GM21526 (cell line): Measurements from ENCODE around the gene THRA.
A peak's percentile ranks its signal among the peaks of the same experiment; 100 is the strongest.

Experiments
- ATAC-seq: cut with Tn5 transposase; IDR thresholded peaks from one replicate; pipeline ENCODE4 v1.9.1; 2021; ENCODE audit warnings: moderate library complexity; ENCODE audit not compliant: unreplicated experiment, low FRiP score

THRA gene

DNA sequence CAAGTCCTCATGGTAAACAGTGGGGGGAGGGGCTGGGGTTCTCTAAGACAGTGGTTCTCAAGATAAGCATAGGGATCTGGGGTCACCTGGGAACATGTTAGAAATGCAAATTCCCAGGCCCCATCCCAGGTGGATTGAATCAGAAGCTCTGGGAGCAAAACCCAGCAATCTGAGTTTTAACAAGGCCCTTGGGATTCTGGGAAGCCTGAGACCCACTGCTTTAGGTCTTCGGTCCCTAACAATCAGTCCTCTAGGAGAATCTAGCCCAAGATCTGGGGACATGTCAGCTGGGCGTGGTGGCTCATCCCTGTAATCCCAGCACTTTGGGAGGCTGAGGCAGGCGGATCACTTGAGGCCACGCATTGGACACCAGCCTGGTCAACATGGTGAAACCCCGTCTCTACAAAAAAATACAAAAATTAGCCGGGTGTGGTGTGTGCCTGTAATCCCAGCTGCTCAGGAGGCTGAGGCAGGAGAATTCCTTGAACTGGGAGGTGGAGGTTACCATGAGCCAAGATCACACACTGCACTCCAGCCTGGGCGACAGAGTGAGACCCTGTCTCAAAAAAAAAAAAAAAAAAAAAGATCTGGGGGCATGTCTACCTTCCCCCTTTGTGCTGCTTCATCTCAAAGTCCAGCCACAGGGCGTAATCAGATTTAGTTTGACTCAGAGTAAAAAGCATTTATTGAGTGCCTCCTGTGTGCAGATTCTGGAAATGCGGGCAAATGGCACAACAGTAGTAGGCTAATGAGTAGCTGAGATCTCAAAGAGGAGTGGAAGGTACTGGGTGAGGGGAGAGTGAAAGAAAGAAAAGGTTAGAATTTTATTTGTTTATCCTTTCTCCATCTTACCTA lies 46.4 kb downstream of the THRA start:
- ATAC-seq = no peak

DNA sequence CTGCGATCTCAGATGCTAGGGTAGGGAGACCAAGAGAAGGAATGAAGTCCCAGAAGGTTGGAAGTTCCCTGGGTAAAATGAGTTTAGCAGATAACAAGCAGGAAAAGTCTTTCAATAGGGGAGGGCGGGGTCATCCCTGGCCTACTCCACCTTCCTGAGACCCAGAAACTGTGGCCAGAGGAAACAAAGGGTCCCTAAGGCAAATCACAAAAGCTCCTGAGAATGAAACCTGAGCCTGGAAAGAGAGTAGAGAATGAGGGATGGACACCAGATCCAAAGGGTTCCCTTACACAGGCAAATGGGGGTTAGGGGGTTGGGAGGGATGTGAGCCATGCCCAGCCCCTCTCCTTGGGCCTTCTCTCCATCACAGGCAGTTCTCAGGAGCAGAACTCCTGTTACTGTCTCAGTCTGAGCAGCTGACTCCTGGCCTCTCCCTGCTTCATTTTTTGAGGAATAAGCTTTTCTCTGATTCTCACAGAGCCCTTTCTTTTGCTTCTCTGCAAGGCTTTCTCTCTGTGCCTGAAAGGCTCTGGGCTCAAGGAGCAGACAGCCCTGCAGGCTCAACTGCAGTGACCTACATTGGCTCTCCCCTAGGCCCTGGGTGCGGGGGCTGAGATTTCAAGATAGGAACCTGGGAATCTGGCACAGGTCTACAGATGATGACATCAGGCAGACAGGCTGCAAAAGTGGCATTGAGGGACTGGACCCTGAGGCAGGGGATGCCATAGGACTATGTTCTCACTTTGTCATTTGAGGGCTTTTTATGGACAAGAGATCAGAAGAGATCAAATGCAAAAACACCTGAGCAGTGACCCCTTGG lies 47.5 kb downstream of the THRA start:
- no peak for ATAC-seq

DNA sequence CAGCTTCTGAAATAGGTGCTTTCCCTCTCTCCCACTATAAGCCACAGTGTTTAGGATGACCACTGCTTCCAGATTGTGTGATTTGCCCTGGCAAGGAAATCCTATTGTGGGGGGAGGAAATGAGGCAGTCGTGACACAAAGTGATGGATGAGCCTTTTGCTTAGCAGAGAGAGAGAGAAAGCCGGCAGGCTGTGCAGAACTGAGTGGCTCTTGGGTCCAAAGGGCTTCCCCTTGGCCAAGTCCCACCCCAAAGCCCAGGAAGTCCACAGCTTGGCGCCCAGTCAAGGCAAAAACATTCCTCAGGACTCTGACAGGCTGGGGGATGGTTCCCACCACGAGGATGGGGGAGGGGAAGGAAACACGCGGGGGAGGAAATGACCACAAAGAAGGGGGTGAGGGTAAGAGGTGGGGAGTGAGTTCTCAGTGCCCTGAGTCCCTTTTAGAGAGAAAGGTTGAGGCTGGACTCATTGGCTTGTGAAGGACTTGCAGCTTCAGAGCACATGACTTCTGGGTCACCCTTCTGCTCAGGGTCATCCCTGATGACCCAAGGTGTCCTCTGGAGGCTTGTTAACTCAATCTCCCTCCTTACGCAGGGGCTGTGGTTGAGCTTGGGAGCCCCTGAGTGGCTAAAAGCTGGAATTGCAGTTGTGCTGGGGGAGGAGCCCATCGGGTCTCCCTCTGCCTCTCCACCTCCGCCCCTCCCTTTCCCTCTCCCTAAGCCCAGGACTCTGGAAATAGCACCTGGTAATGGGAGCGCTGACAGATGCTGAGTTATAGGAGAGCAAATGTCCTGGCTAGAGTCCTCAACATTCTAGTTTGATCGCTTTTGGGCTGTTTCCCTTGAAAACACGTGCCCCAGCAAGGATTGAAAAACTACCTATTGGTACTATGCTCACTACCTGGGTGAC lies 48.7 kb downstream of the THRA start:
- ATAC-seq = no peak

DNA sequence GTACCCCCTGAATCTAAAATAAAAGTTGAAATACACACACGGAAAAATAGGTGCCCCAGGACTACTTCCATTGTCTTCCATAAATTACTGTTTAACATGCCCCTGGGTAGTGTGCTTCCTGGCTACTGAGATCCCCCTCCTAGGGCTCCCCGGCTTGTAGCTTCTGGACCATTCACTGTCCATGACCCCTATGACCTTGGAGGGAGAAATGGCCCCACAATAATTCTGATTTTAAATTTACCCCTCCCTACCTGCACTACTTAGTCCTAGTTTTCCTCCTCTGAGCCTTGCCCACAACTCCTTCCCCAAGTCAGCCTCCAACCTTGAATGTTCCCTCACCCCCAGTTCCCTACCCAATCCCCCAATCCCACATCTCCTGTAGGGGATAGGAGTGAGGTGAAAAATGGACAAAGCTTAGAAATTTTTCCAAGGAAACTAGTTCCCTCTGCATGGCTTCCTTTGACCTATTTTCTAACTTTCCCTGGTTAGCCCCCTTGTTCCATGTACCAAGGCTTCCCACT lies 49.5 kb downstream of the THRA start:
- no peak for ATAC-seq

DNA sequence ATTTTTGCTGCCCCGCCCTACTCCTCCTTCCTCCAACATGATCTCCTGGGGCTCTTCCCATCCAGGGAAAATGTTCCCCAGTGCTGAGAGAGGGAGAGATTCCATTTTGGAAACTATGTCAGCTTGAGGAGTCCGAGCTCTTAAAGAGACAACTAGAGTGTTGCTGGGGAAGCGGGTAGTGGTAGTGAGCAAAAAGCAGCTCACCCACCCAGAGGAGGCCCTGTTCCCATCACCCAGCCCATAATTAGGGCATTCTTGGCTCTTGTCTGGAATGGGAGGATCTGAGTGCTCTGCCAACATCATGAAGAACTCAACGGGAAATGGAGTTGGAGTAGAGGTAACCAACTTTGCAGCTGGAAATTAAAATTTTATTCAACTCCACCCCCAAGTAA lies 49.9 kb downstream of the THRA start:
- ATAC-seq = no peak

DNA sequence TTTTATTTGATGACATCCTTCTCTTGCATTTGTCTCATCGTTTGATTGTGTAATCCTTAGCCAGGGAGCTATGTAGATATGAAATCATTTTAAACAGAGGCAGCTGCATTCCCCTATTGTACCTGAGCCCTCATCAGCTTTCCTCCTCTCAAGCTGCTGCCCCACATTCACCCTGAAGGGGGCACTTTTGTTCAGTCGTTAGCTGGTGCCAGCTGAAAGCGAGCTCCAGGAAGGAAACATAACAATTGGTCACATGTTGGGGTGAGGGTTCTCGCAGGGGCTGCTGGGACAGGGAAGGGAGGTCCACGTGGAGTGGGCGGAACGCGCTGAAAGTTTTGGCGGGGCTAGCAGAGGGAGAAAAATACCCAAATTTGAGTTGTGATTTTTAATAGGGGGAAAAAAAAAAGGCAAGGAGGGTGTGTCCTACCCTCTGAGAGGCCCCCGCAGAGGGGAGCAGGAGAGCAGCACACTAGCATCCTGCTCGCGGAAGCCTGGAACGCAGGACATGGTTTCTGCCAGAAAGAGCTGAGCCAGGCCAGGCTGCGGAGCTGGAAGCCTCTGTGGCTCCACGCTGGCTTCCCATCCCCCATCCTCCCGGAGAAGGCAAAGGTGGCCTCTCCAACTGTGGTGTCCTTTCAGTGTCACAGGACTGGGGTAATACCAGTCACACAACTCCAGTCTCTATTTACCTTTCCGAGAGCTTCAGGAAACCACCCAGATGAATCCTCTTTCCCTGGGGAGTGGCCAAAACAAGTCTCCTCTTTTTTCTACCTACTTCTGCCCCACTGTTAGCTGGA lies 50.5 kb downstream of the THRA start:
- peak; percentile 71 for ATAC-seq

DNA sequence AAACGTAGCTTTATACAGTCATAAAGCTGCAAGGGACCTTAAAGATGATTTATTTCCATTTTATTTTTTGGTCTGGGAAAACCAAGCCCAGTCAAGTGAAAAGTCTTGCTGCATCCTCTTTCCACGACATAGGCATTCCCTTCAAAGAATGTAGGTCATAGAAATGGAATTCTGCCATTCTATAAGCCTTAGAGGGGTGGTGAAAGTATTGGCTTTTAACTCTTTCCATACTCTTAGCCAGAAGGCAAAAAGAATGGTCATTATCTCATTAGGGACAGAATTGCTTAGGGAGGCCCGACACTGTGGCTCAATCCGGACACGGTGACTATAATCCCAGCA lies 51.1 kb downstream of the THRA start:
- no peak for ATAC-seq

DNA sequence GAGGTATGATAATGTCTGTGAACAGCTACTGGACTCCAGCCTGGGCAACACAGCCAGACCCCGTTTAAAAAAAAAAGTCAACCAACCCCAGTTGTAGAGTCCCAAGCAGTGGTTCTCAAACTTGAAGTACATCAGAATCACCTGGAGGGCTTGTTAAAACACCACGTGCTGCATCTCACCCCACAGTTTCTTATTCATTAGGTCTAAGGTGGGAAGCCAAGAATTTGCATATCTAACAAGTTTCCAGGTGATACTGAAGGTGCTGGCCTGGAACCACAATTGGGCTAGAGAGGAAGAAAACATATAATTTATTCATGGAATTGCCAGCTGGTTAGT lies 52.3 kb downstream of the THRA start:
- no peak for ATAC-seq

DNA sequence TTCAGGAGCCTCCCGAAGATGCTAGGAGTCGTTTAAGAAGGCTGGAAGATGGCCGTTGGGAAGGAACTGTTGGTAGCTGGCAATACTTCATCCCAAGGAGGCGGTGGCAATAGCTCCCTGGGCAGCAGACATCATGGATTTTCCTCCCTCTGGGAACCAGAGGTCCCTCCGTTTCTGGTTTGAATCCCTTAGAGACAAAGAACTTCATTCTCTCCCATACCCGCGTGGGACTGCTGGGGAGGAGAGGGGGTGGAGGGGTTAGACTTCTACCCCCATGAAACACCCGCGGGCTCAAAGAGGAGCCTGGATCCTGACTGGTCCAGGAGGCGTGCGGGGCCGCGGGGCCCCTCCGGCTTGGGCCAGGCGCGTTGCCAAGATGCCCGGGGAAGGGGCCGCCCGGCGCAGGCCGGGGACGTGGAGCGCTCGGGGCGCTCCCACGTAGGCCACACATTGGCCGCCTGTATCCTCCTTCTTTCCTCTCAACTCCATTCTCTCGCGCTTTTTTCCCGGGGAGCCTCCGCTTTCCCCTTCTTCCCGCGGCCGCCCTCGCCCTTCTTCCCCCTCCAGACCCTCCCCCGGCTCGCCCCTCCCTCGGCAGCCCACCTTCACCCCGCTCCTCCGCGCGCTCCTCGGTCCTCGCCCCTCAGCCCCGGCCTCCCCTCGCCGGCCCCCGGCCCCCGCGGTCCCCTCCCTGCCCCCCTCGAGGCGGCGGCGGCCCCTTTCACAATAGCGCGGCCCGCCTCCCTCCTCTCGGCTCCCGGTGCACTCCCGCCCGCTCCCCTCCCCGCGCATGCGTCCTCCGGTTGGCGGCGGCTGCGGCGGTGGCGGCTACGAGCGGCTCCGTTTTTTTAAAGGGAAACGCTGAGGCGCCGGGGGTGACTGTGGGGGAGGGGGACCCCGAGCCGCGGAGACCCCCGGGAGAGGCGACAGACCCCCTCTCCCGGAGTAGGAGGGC lies 58.7 kb downstream of the THRA start, which contains the start of gene MSL1:
Gene MSL1, plus strand, starts transcription at position 791 of the 955 bp plus-strand sequence. CDS start 642 bp downstream, outside the sequence.
- no peak for ATAC-seq

DNA sequence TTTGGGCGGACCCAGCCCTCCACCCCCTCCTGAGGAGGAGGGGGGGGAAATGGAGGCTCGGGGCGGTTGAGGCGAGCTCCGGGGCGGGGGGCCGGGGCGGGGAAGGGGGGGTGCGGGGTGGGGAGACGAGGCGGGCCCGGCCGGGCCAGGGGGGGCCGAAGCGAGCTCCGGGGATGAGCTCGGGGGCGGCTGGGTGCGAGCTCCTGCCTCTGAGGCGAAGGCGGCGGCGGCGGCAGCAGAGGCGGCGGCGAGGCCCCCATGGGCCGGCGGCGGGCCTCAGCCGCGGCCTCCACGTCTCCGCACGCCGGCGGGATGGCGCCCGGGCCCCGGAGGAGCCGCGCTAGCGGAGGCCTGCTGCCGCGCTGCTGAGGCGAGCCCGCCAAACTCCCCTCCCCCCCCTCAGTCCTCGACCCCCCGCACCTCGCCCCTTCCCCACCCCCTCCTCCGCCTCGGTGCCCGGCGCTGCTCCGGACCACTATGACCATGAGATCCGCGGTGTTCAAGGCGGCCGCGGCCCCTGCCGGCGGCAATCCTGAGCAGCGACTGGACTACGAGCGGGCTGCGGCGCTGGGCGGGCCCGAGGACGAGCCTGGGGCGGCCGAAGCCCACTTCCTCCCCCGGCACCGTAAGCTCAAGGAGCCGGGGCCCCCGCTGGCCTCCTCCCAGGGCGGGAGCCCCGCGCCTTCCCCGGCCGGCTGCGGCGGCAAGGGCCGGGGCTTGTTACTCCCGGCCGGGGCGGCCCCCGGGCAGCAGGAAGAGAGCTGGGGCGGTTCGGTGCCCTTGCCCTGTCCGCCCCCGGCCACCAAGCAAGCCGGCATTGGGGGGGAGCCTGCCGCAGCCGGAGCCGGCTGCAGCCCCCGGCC lies 59.6 kb downstream of the THRA start:
- no peak for ATAC-seq

DNA sequence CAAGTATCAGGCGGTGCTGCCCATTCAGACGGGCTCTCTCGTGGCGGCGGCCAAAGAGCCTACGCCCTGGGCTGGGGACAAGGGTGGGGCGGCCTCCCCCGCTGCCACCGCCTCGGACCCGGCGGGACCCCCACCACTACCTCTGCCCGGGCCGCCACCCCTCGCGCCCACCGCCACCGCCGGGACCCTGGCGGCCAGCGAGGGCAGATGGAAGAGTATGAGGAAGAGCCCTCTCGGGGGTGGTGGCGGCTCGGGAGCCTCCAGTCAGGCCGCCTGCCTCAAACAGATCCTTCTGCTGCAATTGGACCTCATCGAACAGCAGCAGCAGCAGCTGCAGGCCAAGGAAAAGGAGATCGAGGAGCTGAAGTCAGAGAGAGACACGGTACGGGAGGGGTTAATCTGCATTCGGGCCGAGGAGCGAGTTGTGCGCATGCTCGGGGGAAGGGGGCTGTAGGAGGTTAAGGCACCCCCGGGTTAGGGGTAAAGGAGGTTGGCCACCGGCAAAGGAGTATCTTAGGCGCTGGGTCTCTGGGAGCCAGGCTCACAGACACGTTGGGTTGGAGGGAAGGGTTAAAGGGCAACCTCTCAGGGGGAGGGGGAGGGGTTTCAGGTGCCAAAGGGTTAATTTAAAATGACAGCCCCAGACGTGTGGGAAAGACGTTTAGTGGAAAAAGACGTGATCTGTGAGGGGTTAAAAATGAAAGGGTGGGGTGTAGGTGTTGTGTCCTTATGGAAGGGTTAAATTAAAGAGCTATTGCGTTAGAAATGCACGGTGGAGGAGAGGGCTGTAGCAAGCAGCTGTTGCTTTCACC lies 60.4 kb downstream of the THRA start:
- no peak for ATAC-seq

DNA sequence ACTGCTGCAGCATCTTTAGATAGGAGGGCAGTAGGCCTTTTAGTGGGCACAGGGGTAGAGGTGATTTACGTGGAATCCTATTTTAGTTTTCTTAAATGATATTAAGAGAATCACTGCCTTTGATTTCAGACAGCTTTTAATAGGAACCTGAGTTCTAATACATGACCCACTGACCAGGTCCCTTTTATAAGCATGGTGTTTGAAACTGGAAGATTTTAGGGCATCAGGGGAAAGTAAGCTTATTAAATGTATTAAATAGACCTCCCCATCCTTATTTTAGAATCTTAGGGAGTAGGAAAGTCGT lies 61.0 kb downstream of the THRA start:
- ATAC-seq = no peak

DNA sequence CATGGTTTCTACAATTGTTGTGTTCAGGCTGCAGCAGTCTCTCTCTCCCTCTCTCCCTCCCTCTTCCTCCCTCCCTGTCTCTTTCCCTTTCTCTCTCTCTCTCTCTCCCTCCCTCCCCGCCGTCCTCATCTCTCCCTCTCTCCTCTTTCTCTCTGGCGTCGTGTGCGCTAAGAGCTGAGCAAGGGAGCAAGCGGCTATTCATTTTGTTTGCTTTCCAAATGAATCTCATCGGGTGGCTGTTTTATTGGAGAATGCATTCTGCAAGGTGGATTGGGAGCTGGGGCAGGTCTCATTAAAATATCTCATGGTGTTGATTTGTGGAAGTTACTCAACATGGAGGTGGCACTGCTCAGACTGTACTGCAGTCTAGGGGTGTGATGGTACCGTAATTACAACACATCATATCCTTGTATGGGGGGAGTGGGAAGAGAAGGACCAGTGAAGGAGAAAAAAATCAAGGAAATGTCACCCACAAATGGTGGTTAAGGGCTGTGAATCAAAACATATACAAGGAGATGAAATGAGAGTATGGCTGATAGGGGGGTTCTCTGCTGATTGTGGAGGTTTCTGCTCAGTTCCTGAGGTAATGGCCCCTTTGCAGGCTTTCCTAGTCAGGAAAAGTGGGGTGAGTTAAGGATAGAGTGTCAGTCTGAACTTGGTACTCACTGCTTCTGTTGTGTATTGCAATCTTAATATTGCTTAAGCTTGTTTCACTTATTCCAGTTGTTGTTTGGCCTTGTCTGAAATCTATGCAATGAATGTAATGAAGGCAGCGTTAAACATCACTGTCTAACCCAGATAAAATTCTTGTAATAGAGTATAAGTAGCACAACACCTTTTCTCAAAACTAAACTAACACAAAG lies 61.7 kb downstream of the THRA start:
- ATAC-seq = no peak

DNA sequence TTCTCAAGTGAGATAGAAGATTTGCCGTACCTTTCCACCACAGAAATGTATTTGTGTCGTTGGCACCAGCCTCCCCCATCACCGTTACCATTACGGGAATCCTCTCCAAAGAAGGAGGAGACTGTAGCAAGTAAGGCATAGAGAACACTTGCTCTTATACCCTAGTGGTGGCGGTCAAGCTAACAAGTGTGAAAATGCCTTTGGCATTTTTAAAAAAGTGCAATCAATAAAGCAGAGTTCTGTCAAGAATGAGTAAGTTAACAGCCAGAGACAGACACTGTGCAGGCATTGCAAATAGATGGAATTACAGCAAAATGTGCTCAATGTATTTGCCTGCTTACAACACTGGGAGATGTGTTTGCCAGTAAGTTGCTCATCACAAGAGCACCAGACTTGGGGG lies 66.7 kb downstream of the THRA start:
- no peak for ATAC-seq

DNA sequence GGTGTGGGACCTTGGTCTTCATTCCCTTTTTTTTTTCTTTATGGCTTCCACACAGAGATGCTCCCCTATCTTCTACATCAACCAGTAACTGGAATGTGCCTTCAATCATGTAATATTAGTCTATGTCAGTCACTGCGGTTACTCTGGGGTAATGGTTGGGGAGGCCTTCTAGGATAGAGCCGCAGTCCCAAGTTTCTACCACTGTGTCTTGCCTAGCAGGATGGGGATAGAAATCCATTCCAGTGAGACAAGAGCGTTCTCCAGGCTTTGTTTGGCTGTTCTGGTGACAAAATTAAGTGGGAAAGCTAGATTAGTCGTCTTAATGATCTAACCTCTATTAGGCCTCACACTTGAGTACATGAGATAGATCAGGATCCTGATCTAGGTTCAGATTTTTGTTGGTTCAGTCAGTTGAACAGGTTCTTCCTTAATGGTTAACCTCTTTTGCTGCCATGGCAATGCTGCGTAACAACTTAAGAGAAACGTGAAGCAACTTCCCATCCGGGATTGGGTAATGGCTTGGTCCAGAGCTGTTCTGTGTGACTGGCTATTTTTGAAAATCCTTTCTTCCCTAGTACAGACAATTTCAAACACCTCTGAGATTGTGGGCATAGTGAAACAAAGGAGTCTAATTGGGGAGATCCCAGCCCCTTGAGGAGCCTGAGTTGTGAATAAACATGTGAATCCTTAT lies 67.7 kb downstream of the THRA start:
- ATAC-seq = no peak

DNA sequence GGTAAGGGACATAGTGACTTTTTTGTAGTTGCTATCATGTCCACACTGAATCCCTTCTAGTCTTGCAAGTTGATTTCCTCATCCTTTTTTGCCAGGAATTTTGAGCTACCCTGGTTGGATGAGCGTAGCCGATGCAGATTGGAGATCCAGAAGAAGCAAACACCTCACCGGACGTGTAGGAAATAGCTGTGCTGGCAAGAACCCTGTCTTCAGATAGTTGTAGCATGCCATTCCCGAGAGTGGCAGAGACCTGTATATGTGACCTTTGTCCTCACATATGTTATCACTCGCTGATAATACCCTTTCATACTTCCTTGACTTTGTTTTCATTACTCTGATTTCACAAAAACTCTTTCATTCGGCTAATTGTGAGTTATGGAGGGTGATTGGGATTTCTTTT lies 71.4 kb downstream of the THRA start:
- ATAC-seq = no peak
